Stimulated activated CD8-positive, alpha-beta memory T cell treated with anti-CD3 and anti-CD28 coated beads, Interleukin-2, amount 100 ng/mL, for 1 hour (primary cell): ENCODE data around the gene KCNH1.

Source experiments
- DNase-seq, 2 donors: peaks; one replicate each; pipeline ENCODE4 v3.0.0-alpha.2; 2020; ENCODE audit warnings: low read depth in 2 of 2

The KCNH1 gene

DNA sequence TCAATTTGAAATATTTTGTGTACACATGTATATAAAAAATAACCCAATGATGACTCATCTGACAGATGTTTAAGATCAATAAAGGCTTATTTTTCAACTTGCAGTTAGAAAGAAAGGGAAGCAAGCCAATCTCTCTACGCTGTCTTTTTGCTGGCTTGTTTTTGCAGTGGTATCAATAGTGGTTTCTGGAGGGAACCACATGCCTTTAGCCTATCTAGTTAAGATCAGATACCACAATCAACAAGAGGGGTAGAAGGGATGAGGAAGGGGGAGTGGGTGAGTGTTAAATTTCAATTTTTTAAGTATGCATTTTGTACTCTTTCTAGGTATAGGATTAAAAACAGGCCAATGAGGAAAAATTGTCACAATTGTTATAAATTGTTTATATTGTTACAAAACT lies 276.2 kb downstream of the KCNH1 start:
- DNase-seq: no peak

DNA sequence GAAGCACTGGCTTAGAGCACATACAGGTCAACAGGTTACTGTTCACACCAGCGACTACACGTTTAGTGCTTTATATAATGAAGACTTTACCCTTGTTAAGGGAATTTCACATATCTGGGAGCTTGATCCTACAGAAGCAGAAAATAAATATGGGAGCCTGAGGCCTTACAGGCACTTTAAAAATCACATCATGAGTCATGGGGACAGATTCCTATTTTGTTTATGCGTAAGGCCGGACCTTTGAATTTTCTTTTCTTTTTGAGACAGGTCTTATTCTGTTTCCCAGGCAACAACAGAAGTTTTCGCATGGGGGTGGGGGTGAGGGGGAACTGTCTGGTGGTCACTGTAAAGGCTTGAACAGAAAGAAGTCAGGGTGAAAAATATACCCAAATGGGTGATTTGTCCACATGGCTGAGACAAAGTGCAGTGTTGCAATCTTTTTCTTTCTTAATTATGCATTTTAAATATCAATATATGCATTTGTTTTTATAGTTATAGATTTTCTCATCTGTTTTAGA lies 276.7 kb downstream of the KCNH1 start:
- DNase-seq: no peak

DNA sequence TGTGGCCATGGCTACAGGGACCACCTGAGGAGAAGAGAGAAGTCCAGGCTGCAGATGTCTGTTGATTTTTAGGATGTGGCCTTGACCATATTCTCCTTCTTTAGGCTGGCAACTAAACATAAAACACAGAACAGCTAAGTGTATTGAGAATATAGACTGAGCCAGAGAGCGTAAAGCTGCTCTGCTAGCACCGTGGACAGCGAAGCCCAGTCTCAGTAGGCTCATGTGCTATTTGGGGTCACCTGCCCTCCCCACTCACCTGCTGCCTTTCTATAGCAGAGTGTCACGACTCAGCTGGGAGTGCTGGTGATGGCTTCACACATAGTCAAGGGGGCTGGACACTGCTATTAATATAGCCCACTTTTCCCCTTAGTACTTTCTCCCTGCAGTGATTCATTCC lies 278.5 kb downstream of the KCNH1 start:
- DNase-seq: no peak

- DNase-seq: no peak
Observed at GRCh38 chr1:210853276-210853675, 280.7 kb downstream of the KCNH1 start.

GRCh38 chr1:210850556-210850955 lies 283.4 kb downstream of the KCNH1 start:
- no peak for DNase-seq

GRCh38 chr1:210848474-210848873 lies 285.5 kb downstream of the KCNH1 start:
- DNase-seq: no peak

DNA sequence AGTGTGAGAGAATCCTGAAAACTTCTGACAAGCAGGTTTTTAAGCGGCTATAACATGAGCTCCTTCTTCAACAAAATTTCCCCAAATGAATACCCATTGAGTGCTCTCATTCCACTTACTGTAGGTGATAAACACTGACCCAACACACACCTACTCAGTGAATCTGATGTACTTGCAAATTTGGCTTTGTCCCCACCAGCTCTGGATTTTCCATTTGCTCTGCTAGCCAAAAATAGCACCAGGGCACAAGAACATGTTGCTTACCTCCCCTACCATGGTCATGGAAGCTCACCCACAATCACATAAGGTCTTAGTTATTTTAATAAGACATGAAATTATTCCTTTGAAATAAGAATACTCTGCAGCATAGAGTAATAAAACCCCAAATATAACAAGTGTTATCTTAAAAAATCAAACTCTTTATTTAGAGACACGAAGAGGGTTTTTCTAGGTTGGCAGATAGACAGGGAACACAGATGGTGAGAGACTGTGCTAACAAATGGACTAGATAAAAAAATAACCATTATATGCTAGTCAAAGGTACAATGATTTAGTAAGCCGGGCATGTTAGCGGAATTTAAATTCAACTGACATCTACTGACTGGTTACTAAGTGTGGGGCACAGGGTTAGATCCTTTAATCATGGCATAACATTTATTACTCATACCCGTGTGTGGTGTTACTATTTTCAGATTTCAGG lies 291.9 kb downstream of the KCNH1 start:
- DNase-seq: no peak

GRCh38 chr1:210830034-210831028 lies 303.6 kb downstream of the KCNH1 start:
- DNase-seq: no peak

GRCh38 chr1:210828996-210829596 lies 304.9 kb downstream of the KCNH1 start:
- DNase-seq: no peak

- no peak for DNase-seq
Observed at GRCh38 chr1:210827481-210827880, 306.5 kb downstream of the KCNH1 start.

GRCh38 chr1:210826686-210827085 lies 307.3 kb downstream of the KCNH1 start:
- no peak for DNase-seq

- DNase-seq: no peak
Observed at GRCh38 chr1:210822932-210823331, 311.0 kb downstream of the KCNH1 start.

DNA sequence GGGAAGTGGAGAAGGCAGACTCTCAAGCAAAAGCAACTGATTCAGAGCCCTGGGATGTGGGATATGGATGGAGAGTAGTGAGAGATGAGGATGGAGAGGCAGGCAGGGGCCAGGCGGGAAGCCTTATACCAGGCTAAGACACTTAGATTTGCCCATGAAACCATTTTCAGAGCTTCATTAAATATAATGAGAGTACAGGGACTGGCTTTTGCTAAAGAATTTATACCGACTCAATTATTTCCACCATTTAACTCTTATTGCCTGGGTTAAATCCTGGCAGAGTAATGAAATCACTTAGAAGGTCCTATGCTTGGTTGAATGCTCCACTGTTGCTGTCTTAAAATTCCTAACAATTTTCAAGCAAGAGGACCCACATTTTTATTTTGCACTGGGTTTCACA lies 311.7 kb downstream of the KCNH1 start:
- DNase-seq: no peak

DNA sequence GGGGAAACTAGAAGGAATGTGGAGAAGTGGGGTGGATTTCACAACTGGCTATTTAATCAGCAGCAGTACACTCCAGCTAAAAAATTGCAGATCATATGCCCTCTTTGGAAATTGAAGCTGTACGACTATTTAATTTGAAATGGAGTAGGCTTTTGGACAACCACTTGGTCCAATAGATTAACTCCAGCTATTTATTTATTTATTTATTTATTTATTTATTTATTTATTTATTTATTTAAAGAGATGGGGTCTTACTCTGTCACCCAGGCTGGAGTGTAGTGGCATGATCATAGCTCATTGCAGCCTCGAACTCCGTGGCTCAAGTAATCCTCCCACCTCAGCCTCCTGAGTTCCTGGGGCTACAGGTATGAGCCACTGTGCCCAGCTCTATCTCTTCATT lies 312.3 kb downstream of the KCNH1 start:
- no peak for DNase-seq

GRCh38 chr1:210819266-210819665 lies 314.7 kb downstream of the KCNH1 start:
- no peak for DNase-seq

DNA sequence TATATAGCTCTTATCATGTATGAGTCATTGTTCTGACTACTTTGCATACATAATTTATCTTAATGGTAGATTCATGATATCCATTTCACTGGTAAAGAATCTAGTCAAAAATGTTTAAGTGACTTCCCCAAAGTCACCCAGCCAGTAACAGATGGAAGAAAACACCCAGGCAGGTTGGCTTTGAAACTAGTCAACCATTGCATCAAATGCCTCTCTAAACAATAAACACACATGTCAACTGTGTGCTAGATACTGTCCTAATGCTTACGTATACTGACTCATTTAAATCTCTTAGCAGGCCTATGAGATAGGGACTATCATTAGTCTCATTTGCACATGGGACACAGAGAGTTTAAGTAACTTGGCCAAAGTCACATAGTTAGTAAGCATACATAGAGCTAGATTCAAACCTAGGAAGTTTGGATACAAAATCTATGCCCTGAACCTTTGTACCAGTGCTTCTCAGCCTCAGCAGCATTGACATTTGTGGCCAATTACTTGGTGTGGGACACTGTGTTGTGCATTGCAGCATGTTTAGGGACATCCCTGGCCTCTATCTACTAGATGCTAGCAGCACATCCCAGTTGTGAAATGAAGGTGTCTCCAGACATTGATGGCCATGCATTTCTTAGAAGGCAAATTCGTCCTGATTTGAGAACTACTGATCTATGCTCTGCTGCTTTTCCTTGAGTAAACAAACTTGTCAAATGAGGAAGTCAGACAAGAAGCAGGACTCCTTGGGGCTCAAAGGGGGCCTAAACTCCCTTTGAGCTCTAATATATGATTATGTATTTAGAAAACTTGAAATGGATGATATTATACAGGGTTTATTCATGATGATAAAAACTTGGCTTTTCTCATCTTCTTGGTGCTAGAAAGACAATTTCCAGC lies 316.3 kb downstream of the KCNH1 start:
- no peak for DNase-seq

DNA sequence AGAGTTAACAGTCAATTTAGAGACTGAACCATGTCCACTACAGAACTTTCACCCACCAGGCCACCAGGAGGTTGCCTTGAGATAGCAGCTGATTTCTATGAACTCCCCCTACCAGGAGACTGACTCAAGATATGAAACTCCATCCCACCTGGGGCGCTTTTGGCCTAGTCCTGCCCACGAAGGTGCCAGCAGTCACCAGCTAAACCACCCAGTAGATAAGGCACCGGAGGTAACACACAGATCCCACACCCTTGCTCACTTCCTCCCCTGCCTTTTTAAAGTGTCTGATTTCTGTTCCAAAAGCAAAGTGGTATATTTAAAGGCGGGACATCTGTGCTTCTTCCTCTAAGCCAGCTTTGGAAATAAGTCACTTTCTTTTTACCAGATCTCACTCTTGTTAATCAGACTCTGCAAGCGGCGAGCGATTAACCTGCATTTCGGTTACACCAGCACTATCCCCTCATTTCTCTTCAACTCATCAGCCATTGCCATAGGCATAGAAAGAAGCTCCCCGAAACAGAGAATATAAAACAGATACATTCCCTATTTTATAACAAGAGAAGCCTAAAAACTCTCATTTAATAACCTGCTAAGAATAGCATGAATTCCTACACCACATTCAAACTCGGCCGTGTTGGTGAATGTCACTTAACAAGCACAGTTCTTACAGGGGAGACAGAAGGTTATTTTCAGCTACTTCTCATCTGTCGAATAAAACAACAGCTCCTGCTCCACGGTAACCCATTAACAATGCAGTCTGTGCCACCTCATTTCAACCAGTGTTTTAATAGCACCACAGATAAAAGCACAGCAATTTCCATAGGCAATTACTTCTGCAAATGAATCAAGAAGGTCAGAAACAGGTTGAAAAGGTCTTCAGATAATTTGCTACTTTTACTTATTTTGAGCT lies 318.1 kb downstream of the KCNH1 start:
- DNase-seq: no peak

- DNase-seq: no peak
Observed at GRCh38 chr1:210814382-210815123, 319.4 kb downstream of the KCNH1 start.

DNA sequence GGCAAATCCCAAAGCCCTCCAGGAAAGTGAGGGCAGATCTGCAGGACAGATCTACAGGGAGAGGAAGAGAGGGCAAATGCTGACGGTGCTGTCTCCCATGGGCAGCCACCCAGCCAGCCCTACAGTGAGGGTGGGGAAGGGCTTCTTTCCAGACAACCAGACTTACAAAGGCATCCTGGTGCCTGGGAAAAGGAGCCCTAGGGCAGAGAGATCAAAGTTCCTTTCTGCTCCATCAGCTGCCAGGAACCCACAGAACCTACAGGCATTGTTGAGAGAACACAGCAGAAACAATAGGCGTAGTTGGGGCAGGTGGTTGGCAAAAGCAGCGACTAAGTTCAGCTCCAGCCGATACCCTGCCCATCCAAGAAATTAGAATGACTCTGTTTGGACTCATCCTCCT lies 332.4 kb downstream of the KCNH1 start:
- no peak for DNase-seq

DNA sequence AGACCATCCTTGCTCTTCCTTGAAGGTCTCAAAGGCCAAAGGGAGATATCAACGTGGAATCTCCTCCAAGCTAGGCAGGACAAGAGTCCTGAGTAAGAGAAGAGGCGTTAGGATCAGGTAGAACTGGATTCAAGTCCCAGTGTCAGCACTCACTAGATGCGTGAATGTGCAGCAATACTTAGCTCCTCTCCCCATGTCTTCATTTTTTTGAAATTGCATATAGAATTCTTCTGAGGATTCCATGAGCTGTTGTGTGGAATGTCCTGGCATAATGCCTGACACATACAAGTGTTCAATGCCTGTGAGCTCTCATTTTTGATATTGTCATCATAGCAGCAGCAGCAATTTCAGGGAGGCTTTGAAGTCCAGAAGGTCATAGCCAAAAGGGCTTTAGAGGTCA lies 333.2 kb downstream of the KCNH1 start:
- no peak for DNase-seq
